Activated T-cell treated with anti-CD3 and anti-CD28 coated beads for 4 hours (primary cell): ENCODE measurements around the gene FUZ.
A peak's percentile ranks its signal among the peaks of the same experiment; 100 is the strongest.
"Not testable (repeated sequence)": the region's sequence is repeated elsewhere in the genome, so short reads cannot be mapped to it uniquely, and the experiment has no call there.

Experiments used
- DNase-seq: peaks from one replicate; pipeline ENCODE4 v3.0.0-alpha.2; 2020

FUZ gene

GRCh38 chr19:49829721-49830120, 16.6 kb upstream of the FUZ start:
- no peak for DNase-seq

DNA sequence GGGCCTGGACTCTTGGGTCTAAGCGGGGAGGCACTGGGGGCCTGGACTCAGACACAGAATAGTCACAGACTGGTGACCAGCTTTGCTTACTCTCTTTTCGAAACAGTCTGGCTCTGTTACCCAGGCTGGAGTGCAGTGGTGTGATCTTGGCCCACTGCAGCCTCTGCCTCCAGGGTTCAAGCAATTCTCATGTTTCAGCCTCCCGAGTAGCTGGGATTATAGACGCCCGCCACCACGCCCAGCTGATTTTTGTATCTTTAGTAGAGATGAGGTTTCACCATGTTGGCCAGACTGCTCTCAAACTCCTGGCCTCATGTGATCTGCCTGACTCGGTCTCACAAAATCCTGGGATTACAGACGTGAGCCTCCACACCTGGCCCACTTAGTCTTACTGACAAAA, 16.1 kb upstream of the FUZ start:
- DNase-seq, result no peak

GRCh38 chr19:49827034-49827433, 13.9 kb upstream of the FUZ start:
- no peak for DNase-seq

DNA sequence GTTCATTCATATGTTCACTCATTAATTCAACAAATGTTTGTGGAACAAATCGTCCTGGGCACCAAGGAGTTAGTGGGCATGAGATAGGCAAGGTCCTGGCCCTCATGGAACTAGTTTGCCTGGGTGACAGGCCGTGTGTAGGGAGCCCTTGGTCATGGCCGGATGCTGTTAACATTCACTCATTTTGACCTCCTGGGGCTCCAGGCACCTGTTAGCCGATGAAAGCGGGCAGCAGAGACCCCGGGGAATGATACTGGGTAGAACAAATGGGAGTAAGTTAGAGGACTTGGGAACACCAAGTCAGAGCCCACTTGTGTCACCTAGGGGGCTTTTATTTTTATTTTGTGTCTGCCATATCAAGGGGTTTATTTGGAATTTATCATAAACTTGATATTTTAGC, 11.6 kb upstream of the FUZ start:
- no peak for DNase-seq

DNA sequence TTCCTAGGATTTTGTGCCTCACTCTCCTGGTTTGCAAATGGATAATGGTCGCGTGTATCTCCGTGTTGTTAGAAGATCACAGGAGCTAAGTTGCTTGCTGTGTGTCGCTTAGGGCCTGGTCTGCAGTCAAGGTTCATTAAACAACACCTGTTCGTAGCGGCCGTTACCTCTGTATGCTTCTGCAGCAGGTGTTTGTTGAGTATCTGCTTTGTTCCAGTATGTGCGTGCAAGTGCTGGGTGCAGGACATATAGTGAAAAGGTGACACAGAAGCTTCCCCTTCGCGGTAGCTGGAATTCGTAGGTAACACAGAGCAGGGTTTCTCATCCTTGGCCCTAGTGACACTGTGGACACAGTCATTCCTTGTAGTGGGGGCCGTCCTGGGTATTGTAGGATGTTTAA, 10.4 kb upstream of the FUZ start:
- DNase-seq, result no peak

DNA sequence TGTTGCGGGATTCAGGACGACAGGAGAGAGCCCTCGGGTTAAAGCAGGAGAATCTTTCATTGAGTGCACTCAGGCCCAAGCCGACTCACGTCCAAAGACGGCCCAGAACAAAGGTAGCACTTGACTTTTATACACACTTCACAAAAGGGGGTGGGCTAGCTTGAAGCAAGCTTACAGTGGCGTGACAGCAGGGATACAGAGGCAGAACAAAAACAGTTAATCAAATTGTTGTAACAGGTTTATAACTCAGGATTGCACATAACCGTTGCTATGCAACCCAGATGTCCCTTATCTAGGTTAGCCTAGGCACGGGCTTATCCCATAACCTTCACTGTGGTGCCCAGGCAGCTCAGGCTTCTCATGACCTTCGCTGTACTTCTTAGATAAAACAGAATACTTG, 7.0 kb upstream of the FUZ start:
- DNase-seq, result no peak

- DNase-seq, result not testable (repeated sequence)
Observed at GRCh38 chr19:49819452-49820115, 6.5 kb upstream of the FUZ start.

DNA sequence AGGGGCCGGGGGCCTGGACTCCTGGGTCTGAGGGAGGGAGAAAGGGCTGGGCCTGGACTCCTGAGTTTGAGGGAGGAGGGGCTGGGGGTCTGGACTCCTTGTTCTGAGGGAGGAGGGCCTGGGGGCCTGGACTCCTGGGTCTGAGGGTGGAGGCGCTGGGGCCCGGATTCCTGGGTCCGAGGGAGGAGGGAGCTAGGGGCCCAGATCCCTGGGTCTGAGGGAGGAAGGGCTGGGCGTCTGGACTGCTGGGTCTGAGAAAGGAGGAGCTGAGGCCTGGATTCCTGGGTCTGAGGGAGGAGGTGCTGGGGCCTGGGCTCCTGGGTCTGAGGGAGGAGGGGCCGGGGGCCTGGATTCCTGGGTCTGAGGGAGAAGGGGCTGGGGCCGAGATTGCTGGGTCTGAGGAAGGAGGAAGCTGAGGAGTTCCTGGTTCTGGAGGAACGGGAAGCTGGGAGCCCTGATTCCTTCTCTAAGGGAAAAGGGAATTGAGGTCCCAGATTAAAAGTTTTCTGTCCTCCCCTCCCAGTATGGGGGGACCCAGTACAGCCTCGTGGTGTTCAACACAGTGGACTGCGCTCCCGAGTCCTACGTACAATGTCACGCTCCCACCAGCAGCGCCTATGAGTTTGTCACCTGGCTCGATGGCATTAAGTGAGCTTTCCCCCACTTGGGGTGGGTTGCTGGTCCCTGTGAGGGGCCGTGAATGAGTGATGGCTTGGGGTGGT, 5.7 kb upstream of the FUZ start:
- DNase-seq, result no peak

DNA sequence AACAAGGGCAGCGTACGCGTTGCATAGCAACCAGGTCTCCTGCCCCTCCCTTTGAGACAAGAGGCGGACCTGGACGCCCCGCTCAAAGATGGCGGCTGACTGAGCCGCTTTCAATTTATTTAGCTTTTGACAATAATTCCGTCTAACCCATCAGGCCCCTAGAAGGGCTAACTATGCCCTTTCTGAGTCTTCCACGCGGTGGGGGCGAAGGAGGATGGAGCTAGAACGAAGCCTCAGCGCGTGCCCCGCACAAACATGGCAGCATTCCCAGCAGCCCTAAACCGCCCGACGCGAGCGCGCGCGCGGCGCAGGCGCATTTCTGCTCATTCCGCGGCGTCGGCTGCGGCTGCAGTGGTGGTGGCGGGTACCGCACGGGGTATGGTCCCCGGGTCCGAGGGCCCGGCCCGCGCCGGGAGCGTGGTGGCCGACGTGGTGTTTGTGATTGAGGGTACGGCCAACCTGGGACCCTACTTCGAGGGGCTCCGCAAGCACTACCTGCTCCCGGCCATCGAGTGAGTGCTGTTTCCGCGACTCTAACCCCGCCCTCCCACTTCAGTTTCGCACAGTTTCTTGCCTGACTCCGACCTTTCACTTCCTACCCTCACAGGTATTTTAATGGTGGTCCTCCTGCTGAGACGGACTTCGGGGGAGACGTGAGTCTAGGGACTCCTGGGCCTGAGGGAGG, 5.0 kb upstream of the FUZ start, which contains the start of gene MED25:
MED25 (plus strand) TSS at position 326 of the 685 bp plus-strand sequence; CDS start at position 379, 53 bp downstream.
- DNase-seq, result peak; percentile 78

DNA sequence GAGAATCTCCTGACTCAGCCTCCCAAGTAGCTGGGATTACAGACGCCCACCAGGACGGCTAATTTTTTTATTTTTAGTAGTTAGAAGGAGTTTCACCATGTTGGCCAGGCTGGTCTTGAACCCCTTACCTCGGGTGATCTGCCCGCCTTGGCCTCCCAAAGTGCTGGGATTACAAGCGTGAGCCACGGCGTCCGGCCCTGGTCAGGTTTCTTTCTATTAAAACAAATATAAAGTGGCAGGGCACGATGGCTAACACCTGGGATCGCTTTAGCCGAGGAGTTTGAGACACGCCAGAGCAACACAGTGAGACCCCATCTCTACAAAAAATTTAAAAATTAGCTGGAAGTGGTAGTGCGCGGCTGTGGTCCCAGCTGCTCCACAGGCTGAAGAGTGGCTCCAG, 3.5 kb upstream of the FUZ start:
- DNase-seq, result no peak

- DNase-seq, result no peak
Observed at GRCh38 chr19:49814010-49814409, 918 bp upstream of the FUZ start.

DNA sequence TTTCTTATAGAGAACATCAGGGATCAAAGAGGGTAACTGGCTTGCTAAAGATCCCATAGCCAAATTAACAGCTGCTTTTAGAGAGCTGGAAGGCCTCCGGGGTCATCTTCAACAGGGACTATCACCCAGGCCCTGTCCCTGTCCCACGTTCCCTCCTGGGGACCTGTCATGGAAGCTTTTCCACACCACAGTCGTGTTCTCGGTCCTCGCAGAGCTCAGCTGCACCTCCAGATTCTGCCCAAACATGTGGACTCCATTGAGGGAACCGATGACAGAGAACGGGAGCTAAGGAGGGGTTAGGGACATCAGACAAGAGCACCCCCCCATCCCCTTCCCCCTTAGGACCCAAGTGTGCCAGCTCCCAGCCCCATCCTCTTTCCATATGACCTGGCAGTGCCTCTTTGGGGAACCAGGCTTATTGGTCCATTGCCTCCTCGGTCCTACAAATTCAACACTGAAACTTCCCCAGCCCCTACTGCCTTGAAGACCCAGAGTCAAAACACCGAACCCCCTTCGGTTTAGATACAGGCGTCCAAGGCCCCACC, 568 bp downstream of the FUZ start:
- DNase-seq, result no peak

DNA sequence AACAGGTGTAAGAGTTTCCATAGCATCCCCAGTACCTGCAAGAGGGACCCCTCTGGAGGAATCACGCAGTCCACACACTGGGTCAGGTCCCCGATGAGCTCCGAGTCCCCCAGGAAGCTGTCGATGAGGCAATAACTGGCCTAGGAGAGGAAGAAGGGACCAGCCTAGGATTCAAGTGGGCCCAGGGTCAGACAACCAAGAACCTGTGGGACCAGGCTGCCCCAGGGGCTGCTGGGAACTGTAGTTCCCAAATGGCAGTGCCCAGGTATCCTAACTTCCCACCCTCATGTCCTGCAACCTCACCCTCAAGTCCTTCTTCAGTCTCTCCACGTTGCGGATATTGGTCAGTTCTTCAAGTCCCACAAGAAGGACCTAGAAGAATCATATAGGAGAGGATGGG, 1.8 kb downstream of the FUZ start:
- no peak for DNase-seq

DNA sequence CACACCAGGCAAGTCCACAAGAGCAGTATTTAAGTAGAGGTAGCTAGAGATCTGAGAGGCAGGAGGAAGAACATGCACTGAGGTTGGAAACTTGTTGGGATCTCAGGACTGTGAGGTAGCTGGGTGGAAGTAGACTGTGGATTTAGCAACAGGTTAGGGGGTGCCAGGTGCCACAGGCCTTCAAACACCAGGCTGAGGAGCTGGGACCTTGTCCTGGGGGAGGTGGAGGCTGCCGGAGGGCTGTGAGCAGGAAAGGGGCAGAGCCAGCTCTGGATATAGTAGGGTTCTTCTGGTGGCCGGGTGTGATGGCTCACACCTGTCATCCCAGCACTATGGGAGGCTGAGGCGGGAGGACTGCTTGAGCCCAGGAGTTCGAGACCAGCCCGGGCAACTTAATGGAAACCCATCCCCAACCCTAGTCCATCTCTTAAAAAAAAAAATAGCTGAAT, 3.1 kb downstream of the FUZ start:
- no peak for DNase-seq

- peak; percentile 24 for DNase-seq
Observed at GRCh38 chr19:49809160-49809940, 3.7 kb downstream of the FUZ start.

DNA sequence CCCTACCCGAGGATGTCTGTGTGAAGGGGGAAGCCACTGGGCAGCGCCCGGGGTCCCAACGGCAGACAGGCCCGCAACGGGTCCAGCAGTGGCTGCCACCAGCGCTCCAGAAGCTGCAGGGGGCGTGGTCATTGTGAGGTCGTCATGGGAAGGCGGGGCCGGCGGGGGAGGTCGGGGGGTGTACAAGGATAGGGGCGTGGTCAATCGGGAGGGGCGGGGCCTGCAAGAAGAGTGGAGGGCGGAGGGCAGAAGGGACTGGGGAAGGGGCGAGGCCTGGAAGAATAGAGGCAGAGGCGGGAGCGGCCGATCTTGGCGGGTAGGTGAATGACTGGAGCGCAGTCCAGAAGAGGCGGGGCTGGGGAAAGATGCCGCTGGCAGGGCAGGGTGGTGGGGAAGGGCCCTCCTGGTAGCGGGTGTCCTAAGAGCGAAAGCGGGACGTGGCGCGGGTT, 4.4 kb downstream of the FUZ start:
- DNase-seq, result peak; percentile 83

GRCh38 chr19:49807904-49808675, 5.0 kb downstream of the FUZ start:
- no peak for DNase-seq

DNA sequence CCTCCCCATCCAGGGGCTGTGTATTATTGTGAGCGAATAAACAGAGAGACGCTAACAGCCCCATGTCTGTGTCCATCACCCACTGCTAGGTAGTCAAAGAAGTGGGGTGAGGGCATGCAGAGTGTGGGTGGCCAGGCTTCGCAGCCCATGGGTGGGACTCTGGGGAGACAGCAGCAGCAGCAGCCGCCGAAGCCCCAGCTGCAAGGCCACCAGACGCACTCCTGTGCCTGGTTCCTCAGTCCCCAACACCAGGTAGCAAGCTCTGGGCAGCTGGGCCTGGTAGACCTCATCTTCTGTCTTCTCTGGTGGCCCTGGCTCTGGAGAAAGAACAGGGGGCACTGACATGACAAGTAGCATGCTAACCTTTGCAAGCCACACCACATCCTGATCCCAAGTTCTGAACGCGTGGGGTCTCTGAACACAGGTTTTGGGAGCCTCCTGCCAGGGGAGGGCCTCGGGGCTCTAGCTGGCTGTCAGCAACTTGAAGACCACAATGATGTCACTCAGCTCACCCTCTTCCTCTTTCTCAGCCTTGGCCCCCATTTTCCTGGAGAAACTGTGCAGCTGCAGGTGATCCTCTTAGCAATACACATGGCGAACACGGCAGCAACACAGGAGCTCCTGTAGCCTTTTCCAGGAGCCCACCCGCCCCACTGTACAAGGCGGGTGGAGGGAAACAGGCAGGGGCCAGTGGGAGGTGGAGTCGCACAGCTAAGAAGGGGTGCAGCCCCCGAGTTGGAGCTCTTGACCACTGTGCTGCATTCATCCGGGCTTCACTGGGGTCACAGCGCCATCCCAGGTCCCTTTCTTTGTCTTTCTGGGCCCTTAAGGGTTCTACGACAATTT, 5.8 kb downstream of the FUZ start:
- no peak for DNase-seq

GRCh38 chr19:49806620-49806959, 6.5 kb downstream of the FUZ start:
- DNase-seq, result no peak

DNA sequence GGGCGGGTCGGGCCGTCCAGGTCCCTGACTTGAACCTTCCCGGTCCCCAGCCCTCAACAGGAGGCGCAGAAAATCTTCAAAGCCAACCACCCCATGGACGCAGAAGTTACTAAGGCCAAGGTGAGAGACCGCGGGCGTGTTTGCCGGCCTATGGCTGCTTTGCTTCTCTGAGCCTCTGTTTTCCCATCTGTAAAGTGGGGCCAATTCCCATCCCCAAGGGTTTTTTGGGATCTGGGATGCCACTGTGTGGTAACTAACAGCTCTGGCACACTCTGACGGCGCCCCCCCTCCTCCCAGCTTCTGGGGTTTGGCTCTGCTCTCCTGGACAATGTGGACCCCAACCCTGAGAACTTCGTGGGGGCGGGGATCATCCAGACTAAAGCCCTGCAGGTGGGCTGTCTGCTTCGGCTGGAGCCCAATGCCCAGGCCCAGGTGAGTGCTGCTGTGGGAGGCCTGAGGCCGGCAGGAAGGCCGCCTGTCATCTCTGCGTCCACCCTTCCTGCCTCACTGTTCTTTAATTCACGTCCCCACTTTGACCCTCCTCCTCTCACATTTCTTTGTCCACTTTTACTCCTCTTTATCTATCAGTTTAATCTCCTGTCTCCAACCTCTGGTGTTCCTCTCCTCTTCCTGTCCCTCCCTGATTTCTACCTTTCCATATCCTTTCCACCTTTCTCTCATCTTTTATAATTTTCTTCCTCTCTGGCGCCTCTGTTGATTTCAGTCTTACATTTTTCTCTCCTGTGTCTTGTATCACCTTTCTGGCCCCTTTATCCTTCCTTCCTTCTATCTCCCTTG, 7.1 kb downstream of the FUZ start:
- DNase-seq, result no peak
